Heart right ventricle (tissue), 16 donors: ENCODE data around the gene FAM193B. TPM values are rescaled to one million over a fixed set of nuclear protein-coding genes. Genes with fewer than 3 reads are reported as not detected.

ENCODE experiments used
- ATAC-seq, 8 donors: fragments of 200-7000 bp; cut with Tn5 transposase; one replicate each; pipeline ENCODE4 v1.9.1; 2020; ENCODE audit warnings: mild to moderate bottlenecking in 8 of 8, moderate library complexity in 8 of 8, moderate number of reproducible peaks in 1 of 8
- DNase-seq, 2 donors: peaks; one replicate each; pipeline ENCODE4 v3.0.0-alpha.2; 2020
- H3K27ac ChIP-seq, 10 donors: fragments of 200-600 bp; sonication (generic) in 2 of 10; one replicate each; pipeline versions ENCODE4 v1.5.0 to v1.8.0; 2020 to 2022; ENCODE audit warnings: mild to moderate bottlenecking in 3 of 10
- H3K27me3 ChIP-seq, 7 donors: fragments of 200-600 bp; one replicate each; pipeline ENCODE4 v1.8.0; 2021 to 2022; ENCODE audit warnings: mild to moderate bottlenecking in 2 of 7
- H3K36me3 ChIP-seq, 9 donors: fragments of 200-600 bp; sonication (generic) in 1 of 9; one replicate each; pipeline versions ENCODE4 v1.5.0 to v1.8.0; 2020 to 2022; ENCODE audit warnings: mild to moderate bottlenecking in 2 of 9
- H3K4me1 ChIP-seq, 9 donors: fragments of 200-600 bp; sonication (generic) in 1 of 9; one replicate each; pipeline versions ENCODE4 v1.5.0 to v1.8.0; 2020 to 2022; ENCODE audit warnings: mild to moderate bottlenecking in 4 of 9
- H3K4me3 ChIP-seq, 10 donors: fragments of 200-600 bp; sonication (generic) in 2 of 10; one replicate each; pipeline versions ENCODE4 v1.5.0 to v1.8.0; 2020 to 2022; ENCODE audit warnings: mild to moderate bottlenecking in 7 of 10, moderate library complexity in 2 of 10
- H3K9me3 ChIP-seq, 11 donors: fragments of 200-600 bp in 10 of 11; sonication (generic) in 2 of 11; one replicate each; pipeline versions ENCODE4 v1.5.0 to v1.8.0; 2013 to 2022; ENCODE audit warnings: mild to moderate bottlenecking in 2 of 11, control low read depth in 1 of 11, moderate library complexity in 1 of 11
- WGBS, 2 donors: extraction: QIAGEN DNeasy Blood & Tissue Kit; methylation state at CpG; one replicate each; pipeline ENCODE4 v1.1.7; 2013; ENCODE audit warnings: inconsistent platforms in 1 of 2; 5-methylcytosine and 5-hydroxymethylcytosine counted together
- intact Hi-C, 10 donors: fragments of 100-400 bp; cut with DNase I; formaldehyde crosslinking; loops; one replicate each; pipeline versions ENCODE4 v1.11.1 to v1.14.2; 2022
- polyA plus RNA-seq, 2 donors: library from polyadenylated mRNA; stranded (reverse); fragments of 200-250 nt; gene quantifications; one replicate each; pipeline ENCODE4 v1.2.3, GENCODE V29; 2013
- total RNA-seq, 10 donors: library from RNA; stranded (reverse); fragmentation: NEBNext Ultra II Directional in 3 of 10; extraction: Animal tissue kit (Norgen Biotek cat#: 25700) in 3 of 10; gene quantifications; one replicate each; pipeline versions ENCODE4 v1.2.1 to v1.2.4, GENCODE V29; 2021 to 2023
- TF ChIP-seq, protein P1 (sequence below), 9 donors: fragments of 200-600 bp; sonication (generic) in 2 of 9; IDR thresholded peaks; one replicate each; pipeline versions ENCODE4 v1.5.0 to v1.8.0; 2021 to 2022; ENCODE audit warnings: antibody characterized with exemption in 9 of 9, mild to moderate bottlenecking in 5 of 9, moderate library complexity in 1 of 9
- donor health status: Arrhythmogenic right ventricular cardiomyopathy.
- donor health status: ischemic (EF 13 %, LVEDD 7.1; RV severe dilation, severe dysfunction).
- donor health status: healthy with polysubstance abuse.
- donor health status: DM: no; HTN: yes; CAD: no.
- donor health status: DM: no; HTN: no; CAD: no.
- donor health status: ischemic (EF 25% LVEDD 6.9; RV normal size, moderate dysfunction).
- donor health status: ischemic (EF 25% LVEDD 5.7; RV mildly dilated, moderate dysfunction).
- donor health status: healthy.
- donor health status: DM: yes; HTN: yes; CAD: no.
- donor health status: Ischemic cardiomyopathy.
- donor health status: ischemic (EF 35%, LVEDD 5.7; RV mildly dilated, moderate dysfunction).
- donor health status: nonischemic (EF 11% LVEDD 7.7; RV severe dilation, severe dysfunction).
- donor health status: DM: yes; HTN: yes; CAD: no.
- donor health status: PGD.
- donor health status: ischemic (EF 29% LVEDD 5.4; RV normal size, mild dysfunction).
- donor health status: nonischemic (EF 23%, LVEDD 6.1; RV moderate dilation, normal function).

Gene FAM193B
- total and polyA plus RNA-seq, 12 donors = 14.1 to 201 (median 21.7) TPM

DNA sequence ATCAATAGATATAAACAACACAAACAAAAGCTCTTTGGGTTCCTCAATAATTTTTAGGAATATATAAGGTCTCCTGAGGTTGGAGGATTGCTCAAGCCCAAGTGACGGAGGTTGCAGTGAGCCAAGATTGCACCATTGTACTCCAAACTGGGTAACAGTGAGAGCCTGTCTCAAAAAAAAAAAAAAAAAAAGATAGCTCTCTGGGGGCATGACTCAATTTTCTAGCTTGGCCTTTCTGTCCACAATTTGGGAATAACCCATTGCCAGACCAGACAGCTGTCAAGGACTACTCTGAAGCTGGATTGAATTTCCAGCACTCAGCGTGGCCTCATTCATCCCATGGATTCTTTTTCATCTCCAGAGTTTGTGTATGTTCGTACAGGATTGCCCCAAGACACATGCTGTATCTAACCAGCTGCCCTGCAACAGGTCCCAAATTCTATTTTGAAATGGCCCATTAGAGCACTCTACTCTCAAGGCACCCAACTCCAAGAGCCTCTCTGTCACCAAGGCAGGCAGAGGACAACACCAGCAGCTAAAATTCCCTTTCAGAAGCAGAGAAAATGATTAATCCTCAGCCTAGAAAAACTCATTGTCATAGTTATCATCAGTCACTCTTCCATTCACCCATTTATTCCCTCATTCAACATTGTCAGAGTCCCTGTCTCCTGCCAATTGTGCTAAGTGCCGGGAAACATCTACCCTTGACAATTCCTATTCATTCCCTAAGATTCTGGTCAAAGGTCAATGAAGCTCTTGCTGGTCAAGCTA, 8.7 kb downstream of the FAM193B start:
- Histone ChIP-seq H3K27me3 (no peaks in the 10 kb centered on the region), H3K4me3 (no peak overlapping the region), H3K9me3 (no peaks in the 10 kb centered on the region), H3K27ac (peak overlapping the region; percentile 2 to 88 (median 72)), H3K36me3 (peaks cover 0 to 23% (median 2%) of the 10 kb centered on the region in 9 donors), H3K4me1 (peaks cover 6 to 82% (median 65%) of the 10 kb centered on the region in 9 donors)
- intact Hi-C loops = loop anchor here in 1 of 10 donors (10.0 kb wide), 1 partner anchor 49 kb away; the partner anchor contains the start of gene TMED9
- 45 to 67% methylated on average over 4 of the region's 4 CpGs for WGBS, 2 donors
- peak in 1 of 2 donors; percentile 65 for DNase-seq
- ATAC-seq = peak; percentile 70 to 88 (median 82)
- TF ChIP-seq, protein P1, sequence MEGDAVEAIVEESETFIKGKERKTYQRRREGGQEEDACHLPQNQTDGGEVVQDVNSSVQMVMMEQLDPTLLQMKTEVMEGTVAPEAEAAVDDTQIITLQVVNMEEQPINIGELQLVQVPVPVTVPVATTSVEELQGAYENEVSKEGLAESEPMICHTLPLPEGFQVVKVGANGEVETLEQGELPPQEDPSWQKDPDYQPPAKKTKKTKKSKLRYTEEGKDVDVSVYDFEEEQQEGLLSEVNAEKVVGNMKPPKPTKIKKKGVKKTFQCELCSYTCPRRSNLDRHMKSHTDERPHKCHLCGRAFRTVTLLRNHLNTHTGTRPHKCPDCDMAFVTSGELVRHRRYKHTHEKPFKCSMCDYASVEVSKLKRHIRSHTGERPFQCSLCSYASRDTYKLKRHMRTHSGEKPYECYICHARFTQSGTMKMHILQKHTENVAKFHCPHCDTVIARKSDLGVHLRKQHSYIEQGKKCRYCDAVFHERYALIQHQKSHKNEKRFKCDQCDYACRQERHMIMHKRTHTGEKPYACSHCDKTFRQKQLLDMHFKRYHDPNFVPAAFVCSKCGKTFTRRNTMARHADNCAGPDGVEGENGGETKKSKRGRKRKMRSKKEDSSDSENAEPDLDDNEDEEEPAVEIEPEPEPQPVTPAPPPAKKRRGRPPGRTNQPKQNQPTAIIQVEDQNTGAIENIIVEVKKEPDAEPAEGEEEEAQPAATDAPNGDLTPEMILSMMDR (IDR thresholded peaks at IDR 0.05) = no peak

DNA sequence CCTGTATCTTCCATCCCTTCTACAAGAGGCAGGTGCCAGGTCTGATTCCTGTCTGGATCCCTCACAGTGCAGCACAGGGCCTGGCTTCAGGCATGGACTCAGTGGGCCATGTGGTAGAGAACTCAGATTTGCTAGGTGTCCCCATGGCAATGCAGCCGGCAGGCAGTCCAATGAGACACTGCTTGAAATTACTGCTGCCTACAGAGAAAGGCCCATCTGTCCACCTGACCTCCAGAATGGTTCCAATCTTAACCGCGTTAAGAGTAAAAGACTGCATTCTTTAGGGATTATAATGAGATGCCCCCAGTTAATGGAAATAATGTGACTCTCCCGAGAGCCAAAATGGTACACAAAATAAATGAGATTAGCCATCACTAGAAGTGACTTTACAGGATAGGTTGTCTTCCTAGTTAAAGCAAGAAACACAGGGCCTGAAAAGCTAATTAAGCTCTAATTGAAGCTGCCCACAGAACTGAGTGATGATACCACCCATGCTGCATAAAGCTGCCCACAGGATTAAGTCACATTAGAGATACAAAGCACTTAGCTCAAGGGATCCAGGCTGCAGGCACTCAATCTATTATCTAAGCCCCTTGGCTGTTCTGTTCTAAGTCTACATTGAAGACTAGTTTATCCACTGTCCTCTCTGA, 11.4 kb downstream of the FAM193B start:
- Histone ChIP-seq H3K27ac (peak overlapping the region in 2 of 10 donors; percentile 17 to 24), H3K4me3 (no peak overlapping the region), H3K9me3 (no peaks in the 10 kb centered on the region), H3K4me1 (peaks cover 15 to 83% (median 76%) of the 10 kb centered on the region in 9 donors), H3K36me3 (peaks cover 0 to 33% (median 0%) of the 10 kb centered on the region in 9 donors), H3K27me3 (no peaks in the 10 kb centered on the region)
- DNase-seq = no peak
- intact Hi-C loops = loop anchor here in 1 of 10 donors (10.0 kb wide), 1 partner anchor 52 kb away; the partner anchor contains the start of gene TMED9
- TF ChIP-seq, protein P1 (IDR thresholded peaks at IDR 0.05) = no peak
- WGBS, 2 donors = 92% methylated on average over 4 of the region's 4 CpGs
- no peak for ATAC-seq

DNA sequence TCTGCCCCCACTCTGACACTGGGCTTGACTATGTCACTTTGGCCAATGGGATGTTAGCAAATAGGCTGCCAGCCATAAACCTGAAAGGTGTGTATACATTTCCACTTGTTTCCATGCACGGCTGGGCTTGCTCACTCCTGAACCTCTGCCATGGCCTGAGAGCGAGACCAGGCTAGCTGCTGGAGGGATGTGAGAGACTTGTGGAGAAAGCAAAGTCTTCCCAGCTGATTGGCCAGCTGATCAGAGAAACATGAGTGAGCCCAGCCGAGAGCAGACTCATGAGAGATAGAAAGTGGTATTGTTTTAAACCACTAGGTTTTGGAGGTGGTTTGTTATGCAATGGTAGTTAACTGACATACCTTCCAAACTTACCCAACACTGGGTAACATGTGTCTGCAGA, 13.9 kb downstream of the FAM193B start:
- Histone ChIP-seq H3K27me3 (no peaks in the 10 kb centered on the region), H3K9me3 (no peaks in the 10 kb centered on the region), H3K36me3 (peaks cover 0 to 58% (median 0%) of the 10 kb centered on the region in 9 donors), H3K4me1 (peaks cover 24 to 79% (median 71%) of the 10 kb centered on the region in 9 donors), H3K4me3 (no peak overlapping the region), H3K27ac (no peak overlapping the region)
- DNase-seq (no peak), ATAC-seq (no peak)
- intact Hi-C loops = loop anchor here in 1 of 10 donors (10.0 kb wide), 1 partner anchor 54 kb away; the partner anchor contains the start of gene TMED9
- TF ChIP-seq, protein P1 (IDR thresholded peaks at IDR 0.05) = no peak
- 81 to 90% methylated on average over 3 of the region's 3 CpGs for WGBS, 2 donors

DNA sequence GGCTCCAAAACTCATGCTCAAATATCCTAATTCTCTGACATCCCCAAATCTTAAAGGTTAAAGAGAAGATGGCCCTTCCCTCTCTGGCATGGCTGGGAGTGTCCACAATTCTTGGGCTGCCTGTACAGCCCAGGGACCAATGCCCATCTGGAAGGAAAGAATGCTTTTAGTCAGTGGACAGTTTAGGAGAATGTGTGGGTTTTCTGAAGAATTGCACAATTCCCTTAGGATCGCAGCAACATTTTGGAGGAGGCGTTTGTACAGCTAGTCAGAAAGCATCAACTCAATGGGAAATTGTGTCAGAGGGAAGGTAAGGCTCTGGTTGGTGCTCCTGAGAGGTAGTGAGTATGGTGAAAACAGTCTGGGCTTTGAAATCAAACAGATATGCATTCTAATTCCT, 15.0 kb downstream of the FAM193B start:
- no peak for DNase-seq
- intact Hi-C loops = no loop called here
- Histone ChIP-seq H3K4me1 (peaks cover 24 to 74% (median 65%) of the 10 kb centered on the region in 9 donors), H3K9me3 (no peaks in the 10 kb centered on the region), H3K4me3 (no peak overlapping the region), H3K27ac (peak overlapping the region in 8 of 10 donors; percentile 63 to 86 (median 68)), H3K27me3 (no peaks in the 10 kb centered on the region), H3K36me3 (peaks cover 0 to 68% (median 7%) of the 10 kb centered on the region in 9 donors)
- ATAC-seq = peak in 5 of 8 donors; percentile 18 to 69 (median 34)
- TF ChIP-seq, protein P1 (IDR thresholded peaks at IDR 0.05) = no peak
- 73 to 93% methylated on average over 2 of the region's 2 CpGs for WGBS, 2 donors
